ENCODE measurements around the gene RTF1. TPM values are rescaled to one million over a fixed set of nuclear protein-coding genes. Genes with fewer than 3 reads are reported as not detected.
A peak's percentile ranks its signal among the peaks of the same experiment; 100 is the strongest.

Gene RTF1
- total RNA-seq, 1 experiment from 2014 or later = 26.5 TPM

DNA sequence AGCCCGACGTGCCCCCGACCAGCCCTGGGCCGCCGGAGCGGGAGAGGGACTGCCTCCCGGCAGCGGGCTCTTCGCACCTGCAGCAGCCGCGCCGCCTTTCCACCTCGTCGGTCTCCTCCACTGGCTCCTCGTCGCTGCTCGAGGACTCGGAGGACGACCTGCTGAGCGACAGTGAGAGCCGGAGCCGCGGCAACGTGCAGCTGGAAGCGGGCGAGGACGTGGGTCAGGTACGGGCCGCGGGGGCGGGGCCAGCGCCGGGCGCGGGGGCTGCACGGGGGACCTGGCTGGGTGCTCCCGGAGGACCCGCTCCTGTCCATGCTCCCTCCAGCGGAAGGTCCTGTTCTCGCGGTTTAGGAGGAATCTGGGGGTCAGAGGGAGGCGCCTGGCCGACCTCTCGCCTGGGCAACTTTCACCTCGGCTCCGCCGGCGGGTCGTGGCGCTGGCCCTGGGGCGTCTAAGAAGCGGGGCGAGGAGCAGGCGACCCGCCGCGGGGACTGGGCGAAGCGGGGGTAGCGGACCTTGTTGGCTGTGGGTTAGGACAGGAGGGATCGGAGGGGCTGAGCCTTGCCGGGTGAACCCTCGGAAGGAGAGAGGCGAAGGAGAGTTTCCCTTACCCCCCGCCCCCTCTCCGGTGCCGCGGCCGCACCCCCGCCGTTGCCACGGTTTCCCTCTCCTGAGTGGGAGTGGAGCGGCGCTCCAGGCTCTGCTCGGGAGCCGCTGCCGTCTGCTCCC, 77.5 kb downstream of the RTF1 start:
- Histone ChIP-seq H3K36me3 (no peaks in the 10 kb centered on the region), H3K27me3 (no peaks in the 10 kb centered on the region), H3K4me3 (0 out of 2 replicates have a peak overlapping the region, but pooled peaks have one; percentile 25), H3K9me3 (no peaks in the 10 kb centered on the region)
- DNase-seq = peak; percentile 8

DNA sequence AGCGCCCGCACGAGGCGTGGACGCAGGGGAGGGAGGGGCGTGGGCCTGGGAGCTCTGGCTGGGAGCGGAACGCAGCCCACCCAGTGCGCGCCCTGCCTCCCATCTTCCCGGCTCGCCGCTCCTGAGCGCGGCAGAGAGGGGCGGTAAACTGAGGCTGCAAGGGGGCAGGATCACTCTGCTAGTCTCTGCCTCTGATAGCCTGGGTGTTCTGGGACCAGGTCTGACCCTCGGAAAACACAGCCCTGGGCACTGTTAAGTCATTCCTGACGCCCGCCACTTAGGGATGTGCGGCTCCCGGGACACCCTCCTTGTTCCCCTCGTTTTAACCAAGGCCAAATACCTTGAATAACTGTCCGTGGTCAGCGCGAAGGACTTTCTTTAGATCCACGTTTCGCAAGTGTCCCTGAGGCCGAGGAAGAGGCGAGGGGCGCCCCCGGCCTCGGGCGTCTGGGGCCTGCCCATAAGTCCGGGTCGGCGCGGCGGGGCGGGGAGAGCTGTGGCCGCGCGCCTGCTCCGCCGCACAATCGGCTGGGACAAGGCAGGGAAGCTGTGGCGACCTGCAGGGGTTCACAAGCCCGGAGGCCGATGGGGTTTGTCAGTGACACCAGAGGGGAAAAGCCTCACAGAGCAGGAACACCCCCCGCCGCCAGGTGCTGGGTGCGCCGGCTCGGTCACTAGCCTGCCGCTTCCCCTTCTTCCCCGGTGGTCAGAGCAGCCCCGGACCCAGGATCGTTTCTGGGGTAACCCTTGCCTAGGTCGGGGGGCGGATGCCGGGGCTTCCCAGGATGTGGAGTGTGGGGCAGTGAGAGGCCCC, 78.2 kb downstream of the RTF1 start:
- DNase-seq = no peak
- H3K27me3 ChIP-seq = no peaks in the 10 kb centered on the region
- H3K36me3 ChIP-seq = no peaks in the 10 kb centered on the region
- H3K4me3 ChIP-seq = no peak overlapping the region
- no peaks in the 10 kb centered on the region for H3K9me3 ChIP-seq

DNA sequence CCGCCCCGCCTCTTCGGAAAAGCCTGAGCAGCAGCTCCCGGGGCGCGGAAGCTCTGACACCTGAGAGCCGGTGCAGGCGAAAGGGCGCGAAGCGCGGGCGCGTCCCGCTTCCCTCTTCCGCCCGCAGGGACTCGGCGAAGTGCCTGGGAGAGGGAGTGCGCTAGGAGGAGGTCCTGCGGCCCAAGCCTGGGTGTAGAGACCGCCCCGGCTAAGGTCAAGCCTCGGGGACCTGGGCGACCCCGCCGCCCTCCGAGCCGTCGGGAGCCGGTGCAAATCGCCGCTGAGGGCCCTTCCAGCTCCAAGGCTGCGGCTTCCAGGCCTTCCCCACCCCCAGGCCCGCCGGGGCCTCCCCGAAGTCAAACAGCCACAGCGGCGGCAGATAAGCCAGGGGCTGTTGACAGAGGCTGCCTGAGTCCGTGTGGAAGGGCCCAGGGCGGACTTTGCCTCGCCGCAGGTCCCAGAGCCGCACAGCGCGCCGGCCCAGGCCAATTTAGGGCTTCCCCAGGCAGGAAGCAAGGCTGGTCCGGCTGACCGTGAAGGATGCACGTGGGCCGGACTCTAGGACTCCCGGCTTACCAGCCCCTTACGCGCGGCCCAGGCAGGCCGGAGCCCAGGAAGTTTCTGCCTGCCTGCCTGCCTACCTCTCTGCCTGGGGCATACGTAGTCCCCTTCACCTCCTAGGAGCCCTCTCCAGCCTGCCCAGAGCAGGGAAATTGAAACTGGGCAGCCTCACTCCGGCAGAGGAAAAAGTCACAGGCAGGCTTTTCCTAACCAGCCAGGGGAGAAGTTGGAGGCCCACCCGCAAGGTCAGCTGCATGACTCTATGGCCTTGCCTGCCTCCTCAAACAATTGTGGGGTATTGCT, 79.1 kb downstream of the RTF1 start:
- H3K4me3 ChIP-seq = no peak overlapping the region
- H3K9me3 ChIP-seq = no peaks in the 10 kb centered on the region
- no peak for DNase-seq
- no peaks in the 10 kb centered on the region for H3K36me3 ChIP-seq
- no peaks in the 10 kb centered on the region for H3K27me3 ChIP-seq

DNA sequence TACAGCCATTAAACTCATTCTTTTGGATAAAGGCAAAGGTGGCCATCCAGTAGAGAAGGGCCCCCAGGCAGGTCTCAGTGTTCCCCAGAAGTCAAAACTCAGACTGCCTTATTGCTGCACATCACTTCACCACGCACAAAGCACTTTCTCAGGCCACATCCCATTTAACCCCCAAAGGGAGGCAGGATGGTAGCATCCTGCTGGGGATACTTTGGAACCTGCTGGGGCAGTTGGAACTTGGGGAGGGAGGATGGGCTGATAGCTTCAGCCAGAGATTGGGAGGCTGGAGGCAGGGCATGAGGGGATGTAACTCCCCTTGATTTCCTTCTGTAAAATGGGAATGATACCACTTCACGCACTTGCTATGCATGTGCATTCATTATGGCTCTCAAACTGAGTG, 81.8 kb downstream of the RTF1 start:
- Histone ChIP-seq H3K9me3 (no peaks in the 10 kb centered on the region), H3K27me3 (no peaks in the 10 kb centered on the region), H3K36me3 (no peaks in the 10 kb centered on the region), H3K4me3 (no peak overlapping the region)
- no peak for DNase-seq

DNA sequence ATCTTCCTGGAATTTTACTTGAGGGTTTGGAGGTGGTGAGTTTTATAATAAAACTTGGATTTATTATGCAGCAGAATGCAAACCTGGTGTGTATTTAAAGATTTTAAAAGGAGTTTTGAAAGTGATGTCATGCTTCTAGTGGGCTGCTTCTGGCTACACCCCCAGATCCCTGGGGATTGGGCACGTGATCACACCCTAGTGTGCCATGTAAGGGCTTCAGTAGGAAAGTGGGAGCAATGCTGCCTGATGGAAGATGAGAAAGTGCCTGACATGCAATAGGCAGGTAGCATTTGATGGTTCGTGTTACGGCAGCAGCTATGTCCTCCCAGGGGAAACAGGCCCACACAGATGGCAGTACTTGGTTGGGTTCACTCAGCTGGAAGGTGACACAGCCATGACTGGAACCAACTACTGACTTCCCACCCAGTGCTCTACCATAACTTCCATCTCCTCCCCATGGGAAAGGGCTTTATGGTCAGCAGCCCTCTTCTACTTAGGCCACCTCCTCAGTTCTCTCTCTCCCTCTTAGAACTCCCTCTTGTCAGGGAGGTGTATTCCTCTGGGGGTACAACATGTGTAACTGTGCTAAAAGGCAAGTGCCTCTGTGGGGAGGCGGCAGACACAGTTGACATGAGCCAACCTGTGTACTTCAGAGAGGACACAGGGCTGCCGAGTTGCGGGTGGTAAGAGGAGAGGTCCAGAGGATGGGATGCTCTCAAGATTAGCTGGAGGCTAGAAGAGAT, 82.4 kb downstream of the RTF1 start:
- Histone ChIP-seq H3K9me3 (no peaks in the 10 kb centered on the region), H3K27me3 (no peaks in the 10 kb centered on the region), H3K36me3 (no peaks in the 10 kb centered on the region), H3K4me3 (no peak overlapping the region)
- no peak for DNase-seq

DNA sequence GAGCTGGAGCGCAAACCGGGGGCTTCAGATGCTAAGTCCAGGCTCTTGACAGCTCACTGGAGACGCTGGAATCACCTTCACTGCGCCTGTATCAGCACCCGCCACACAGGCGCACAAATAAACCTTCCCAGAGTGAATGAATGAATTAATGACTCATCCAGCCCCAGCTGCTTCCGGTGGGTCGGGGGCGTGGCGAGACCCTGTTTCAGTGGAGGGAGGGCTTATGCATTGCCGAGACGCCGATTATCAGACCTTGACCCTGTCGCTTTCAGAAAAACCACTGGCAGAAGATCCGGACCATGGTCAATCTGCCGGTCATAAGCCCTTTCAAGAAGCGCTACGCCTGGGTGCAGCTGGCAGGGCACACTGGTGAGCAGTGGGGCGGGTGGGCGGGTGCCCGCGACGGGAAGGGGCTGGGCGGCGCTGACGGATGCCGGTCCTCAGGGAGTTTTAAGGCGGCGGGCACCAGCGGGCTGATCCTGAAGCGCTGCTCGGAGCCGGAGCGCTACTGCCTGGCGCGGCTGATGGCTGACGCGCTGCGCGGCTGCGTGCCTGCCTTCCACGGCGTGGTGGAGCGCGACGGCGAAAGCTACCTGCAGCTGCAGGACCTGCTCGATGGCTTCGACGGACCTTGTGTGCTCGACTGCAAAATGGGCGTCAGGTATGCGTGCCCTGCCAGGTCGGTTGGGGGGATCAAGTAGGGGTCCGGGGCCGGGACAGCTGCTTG, 84.5 kb downstream of the RTF1 start:
- H3K4me3 ChIP-seq = no peak overlapping the region
- no peak for DNase-seq
- no peaks in the 10 kb centered on the region for H3K27me3 ChIP-seq
- H3K9me3 ChIP-seq = no peaks in the 10 kb centered on the region
- no peaks in the 10 kb centered on the region for H3K36me3 ChIP-seq

DNA sequence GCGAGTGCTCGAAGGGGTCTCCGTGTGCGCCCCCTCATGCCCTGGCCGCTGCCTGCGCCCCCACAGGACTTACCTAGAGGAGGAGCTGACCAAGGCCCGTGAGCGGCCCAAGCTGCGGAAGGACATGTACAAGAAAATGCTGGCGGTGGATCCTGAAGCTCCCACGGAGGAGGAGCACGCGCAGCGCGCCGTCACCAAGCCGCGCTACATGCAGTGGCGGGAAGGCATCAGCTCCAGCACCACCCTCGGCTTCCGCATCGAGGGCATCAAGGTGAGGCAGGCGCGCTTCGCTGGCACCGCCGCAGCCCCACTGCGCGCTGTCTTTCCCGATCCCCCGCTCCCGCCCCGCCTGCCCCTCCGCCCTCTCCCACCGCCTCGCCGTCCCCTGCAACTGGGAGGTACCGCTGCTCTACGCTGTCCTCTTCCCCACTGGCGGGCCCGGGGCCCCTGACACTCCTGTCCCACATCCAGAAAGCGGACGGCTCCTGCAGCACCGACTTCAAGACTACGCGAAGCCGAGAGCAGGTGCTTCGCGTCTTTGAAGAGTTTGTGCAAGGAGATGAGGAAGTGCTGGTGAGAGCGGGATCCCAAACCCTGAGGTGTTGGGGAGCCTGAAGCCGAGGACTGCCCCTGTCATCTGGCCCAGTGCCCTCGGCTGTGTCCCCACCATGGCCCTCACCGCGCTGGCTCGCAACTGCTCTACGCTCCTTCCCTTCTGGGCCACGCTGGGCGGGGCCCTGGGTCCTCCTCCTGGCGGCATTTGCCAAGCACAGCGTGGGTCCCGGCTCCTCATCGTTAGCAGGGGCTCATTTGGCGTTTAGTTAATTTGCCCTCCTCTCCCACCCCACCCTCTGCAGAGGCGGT, 85.3 kb downstream of the RTF1 start:
- Histone ChIP-seq H3K9me3 (no peaks in the 10 kb centered on the region), H3K4me3 (no peak overlapping the region), H3K36me3 (no peaks in the 10 kb centered on the region), H3K27me3 (no peaks in the 10 kb centered on the region)
- no peak for DNase-seq

DNA sequence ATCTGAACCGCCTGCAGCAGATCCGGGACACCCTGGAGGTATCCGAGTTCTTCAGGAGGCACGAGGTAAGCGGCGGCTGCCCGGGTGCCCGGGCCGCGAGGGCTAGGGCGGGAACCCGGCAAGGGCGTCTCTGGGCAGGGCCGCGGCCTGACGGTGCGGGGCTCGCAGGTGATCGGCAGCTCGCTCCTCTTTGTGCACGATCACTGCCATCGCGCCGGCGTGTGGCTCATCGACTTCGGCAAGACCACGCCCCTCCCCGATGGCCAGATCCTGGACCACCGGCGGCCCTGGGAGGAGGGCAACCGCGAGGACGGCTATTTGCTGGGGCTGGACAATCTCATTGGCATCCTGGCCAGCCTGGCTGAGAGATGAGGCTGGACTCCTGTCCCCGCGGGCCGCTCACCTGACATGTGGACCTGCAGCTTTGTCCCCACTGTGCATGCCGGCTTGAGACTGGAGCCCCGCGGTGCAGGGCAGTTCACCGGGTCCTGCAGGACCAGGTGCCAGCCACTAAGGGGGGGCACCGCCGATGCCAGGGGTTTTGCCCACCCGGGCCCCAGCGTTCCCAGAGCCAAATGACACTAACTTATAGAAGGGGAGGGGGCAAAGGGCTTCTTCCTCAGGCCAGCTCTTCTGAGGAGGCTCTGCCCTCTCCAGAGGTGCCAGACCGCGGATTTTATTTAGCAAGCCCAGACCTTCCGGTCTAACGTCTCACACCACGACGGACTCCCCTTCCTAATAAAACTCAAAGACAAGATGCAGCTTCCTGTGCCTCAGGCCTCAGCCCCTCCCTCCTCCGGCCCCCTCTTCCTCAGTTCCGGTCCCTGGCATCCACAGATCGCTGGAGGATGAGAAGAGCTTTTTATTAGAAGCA, 86.1 kb downstream of the RTF1 start:
- Histone ChIP-seq H3K4me3 (no peak overlapping the region), H3K27me3 (no peaks in the 10 kb centered on the region), H3K9me3 (no peaks in the 10 kb centered on the region), H3K36me3 (no peaks in the 10 kb centered on the region)
- DNase-seq = no peak

DNA sequence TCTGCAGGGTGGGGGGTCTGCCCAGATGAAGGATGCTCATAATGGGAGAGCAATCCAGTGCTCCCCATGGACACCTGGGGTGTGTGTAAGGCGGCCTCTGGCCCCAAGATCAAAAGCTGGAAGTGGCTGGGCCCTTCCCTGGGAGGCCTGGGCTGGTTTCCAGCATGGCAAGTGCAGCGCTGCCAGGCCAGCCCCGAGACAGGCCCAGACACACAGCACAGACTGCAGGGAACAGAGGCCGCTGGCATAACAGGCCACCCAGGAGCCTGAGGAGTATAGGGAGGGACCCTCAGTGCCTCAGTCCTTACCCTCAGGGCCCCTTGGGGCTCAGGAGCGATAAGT, 86.7 kb downstream of the RTF1 start:
- Histone ChIP-seq H3K36me3 (no peaks in the 10 kb centered on the region), H3K27me3 (no peaks in the 10 kb centered on the region), H3K9me3 (no peaks in the 10 kb centered on the region), H3K4me3 (no peak overlapping the region)
- DNase-seq = no peak

DNA sequence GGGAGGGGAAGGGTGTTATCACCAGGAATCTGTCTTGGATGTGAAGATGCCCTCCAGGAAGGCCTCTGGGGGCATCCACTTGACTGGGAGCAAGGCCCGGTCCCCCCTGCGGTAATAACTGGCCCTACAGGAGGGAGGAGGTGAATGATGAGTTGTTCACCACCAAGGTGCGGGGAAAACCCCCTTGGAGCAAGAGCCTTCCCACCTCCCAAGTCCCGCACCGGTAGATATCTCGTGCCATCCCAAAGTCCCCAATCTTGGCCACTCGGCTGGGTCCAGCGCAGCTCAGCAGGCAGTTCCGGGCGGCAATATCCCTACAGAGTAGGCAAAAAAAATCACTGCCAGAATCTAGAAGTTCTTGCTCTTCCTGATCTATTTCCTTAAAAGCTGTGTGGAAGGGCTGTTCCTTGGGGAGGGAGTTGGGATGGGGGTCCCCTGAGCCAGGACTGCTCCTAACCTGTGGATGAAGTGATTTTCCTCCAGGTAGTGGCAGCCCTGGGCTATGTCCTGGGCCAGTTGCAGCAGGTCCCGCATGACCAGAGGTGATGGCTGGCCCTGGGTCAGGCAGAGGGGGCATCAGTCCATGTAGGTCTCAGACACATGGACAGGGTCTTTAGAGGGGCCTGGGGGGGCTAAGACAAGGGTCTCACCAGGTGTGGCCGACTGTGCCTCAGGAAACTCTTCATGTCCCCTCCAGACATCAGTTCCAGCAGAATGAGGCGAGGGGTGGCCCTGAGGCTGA, 88.0 kb downstream of the RTF1 start:
- Histone ChIP-seq H3K9me3 (no peaks in the 10 kb centered on the region), H3K27me3 (no peaks in the 10 kb centered on the region), H3K4me3 (no peak overlapping the region), H3K36me3 (no peaks in the 10 kb centered on the region)
- DNase-seq = no peak

DNA sequence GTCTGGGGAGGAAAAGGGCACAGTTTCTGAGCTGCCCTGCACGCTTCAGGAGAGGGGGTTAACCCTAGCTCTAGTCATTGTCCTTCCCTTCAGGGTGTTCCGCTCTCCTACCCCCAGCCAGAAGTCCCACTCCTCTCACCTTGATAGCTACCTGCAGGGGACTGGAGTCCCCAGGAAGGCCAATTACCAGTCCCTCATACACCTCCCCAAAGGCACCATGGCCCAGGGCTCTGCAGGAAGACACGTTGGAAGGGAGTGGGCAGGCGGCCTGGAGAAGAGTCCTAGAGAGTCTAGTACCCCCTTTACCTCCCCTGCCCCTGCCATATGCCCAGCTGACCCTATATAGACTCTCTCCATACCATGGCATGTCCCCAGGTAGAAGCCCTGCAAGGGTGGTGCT, 88.9 kb downstream of the RTF1 start:
- Histone ChIP-seq H3K27me3 (no peaks in the 10 kb centered on the region), H3K36me3 (no peaks in the 10 kb centered on the region), H3K4me3 (no peak overlapping the region), H3K9me3 (no peaks in the 10 kb centered on the region)
- DNase-seq = no peak

DNA sequence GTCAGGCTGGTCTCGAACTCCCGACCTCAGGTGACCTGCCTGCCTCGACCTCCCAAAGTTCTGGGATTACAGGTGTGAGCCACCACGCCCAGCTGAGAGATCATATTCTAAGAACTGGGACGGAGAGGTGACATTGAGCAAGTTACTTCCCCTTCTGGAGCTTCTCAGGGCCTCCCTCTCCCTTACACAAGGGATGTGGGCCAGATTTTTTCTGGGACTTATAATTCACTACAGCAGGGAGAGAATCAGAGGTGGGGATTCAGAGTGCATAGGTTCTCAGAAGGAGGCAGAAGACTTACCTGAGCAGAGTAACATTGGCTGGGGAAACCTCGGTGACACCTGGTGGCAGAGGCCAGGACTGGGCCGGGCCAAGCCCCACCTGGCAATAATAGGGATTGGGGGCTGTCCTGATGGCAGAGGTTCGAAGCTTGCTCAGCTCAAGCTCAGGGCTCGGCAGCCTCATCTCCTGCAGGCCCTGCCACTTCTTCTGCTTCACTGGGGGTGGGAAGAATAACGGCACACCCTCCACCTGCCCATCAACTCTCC, 90.0 kb downstream of the RTF1 start:
- DNase-seq = no peak
- H3K9me3 ChIP-seq = no peaks in the 10 kb centered on the region
- no peak overlapping the region for H3K4me3 ChIP-seq
- no peaks in the 10 kb centered on the region for H3K27me3 ChIP-seq
- H3K36me3 ChIP-seq = no peaks in the 10 kb centered on the region

DNA sequence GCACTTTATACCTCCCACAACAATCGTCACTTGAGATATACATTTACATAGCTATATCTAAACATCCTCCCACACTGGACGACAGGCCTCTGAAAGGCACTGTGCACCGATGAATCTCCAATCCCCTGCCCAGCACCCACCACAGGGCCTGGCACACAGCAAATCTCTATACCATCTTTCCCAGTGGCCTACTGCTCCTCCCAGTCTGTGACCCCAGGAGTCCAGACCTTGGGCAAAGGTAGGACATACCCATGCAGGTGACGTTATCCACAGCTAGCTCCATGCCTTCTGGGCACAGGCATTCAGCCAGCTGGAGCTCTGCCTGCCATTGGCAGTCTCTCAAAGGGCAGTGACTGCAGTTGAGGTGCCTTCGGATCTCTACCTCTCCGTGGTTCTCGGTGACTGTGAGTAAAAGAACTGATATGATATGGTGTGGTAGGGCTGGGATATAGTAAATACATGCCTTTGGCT, 91.0 kb downstream of the RTF1 start:
- H3K36me3 ChIP-seq = no peaks in the 10 kb centered on the region
- no peaks in the 10 kb centered on the region for H3K9me3 ChIP-seq
- no peaks in the 10 kb centered on the region for H3K27me3 ChIP-seq
- H3K4me3 ChIP-seq = no peak overlapping the region
- DNase-seq = no peak

DNA sequence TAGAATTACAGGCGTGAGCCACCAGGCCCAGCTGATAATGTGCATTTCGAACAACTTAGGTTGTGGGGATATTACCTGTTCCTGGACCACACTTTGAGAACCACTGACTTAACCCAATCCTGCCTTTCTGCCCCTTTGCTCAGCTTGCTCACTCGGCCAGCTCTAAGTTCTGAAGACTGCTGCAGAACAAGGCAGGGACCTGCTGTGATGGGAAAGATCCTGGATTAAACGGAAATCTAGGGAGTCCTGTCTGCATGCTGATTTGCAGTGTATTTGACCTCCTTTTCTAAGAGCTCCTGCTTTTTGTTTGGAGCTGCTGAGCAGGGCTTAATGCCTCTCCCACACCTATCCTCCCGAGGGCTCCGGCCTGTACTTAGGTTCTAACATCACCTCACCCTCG, 93.8 kb downstream of the RTF1 start:
- no peak for DNase-seq
- no peaks in the 10 kb centered on the region for H3K9me3 ChIP-seq
- no peak overlapping the region for H3K4me3 ChIP-seq
- no peaks in the 10 kb centered on the region for H3K27me3 ChIP-seq
- no peaks in the 10 kb centered on the region for H3K36me3 ChIP-seq

Measured in MG63 (cell line).